ENCODE data around the gene PLD1.

The PLD1 gene

GRCh38 chr3:171797265-171797679 lies 13.0 kb downstream of the PLD1 start:
- Histone ChIP-seq H3K27me3 (ENCODE audit: control insufficient read depth, low read length) (no peaks in the 10 kb centered on the region), H3K27ac (ENCODE audit: low read depth, low read length) (no peak overlapping the region), H3K4me2 (ENCODE audit: low read length) (no peak overlapping the region), H4K20me1 (ENCODE audit: control insufficient read depth, insufficient read depth, low read depth, low read length) (no peaks in the 10 kb centered on the region), H3K4me3 (ENCODE audit: low read length) (no peak overlapping the region), H3K4me1 (ENCODE audit: control insufficient read depth, low read length) (no peaks in the 10 kb centered on the region), H3K79me2 (ENCODE audit: control insufficient read depth, low read length) (no peaks in the 10 kb centered on the region), H3K9me2 (replicated peaks; ENCODE audit: control insufficient read depth, low read length) (no peaks in the 10 kb centered on the region), H3F3A (ENCODE audit: control insufficient read depth, insufficient read depth) (no peaks in the 10 kb centered on the region), H3K36me3 (ENCODE audit: control insufficient read depth, low read length) (no peaks in the 10 kb centered on the region), H3K9me3 (ENCODE audit: control insufficient read depth, insufficient read depth, low read length) (no peaks in the 10 kb centered on the region)
- TF ChIP-seq CTCF (IDR thresholded peaks at IDR 0.05; ENCODE audit: low read depth, low read length, poor library complexity, severe bottlenecking) = no peak
- no peak for TF ChIP-seq EZH2phosphoT487 (IDR thresholded peaks at IDR 0.05; ENCODE audit: borderline replicate concordance, low read length)

GRCh38 chr3:171796625-171797264 lies 13.5 kb downstream of the PLD1 start:
- Histone ChIP-seq H3K79me2 (ENCODE audit: control insufficient read depth, low read length) (no peaks in the 10 kb centered on the region), H3K4me2 (ENCODE audit: low read length) (no peak overlapping the region), H4K20me1 (ENCODE audit: control insufficient read depth, insufficient read depth, low read depth, low read length) (no peaks in the 10 kb centered on the region), H3K9me2 (replicated peaks; ENCODE audit: control insufficient read depth, low read length) (no peaks in the 10 kb centered on the region), H3K36me3 (ENCODE audit: control insufficient read depth, low read length) (no peaks in the 10 kb centered on the region), H3K27ac (ENCODE audit: low read depth, low read length) (no peak overlapping the region), H3K9me3 (ENCODE audit: control insufficient read depth, insufficient read depth, low read length) (no peaks in the 10 kb centered on the region), H3F3A (ENCODE audit: control insufficient read depth, insufficient read depth) (no peaks in the 10 kb centered on the region), H3K4me1 (ENCODE audit: control insufficient read depth, low read length) (no peaks in the 10 kb centered on the region), H3K27me3 (ENCODE audit: control insufficient read depth, low read length) (no peaks in the 10 kb centered on the region), H3K4me3 (ENCODE audit: low read length) (no peak overlapping the region)
- no peak for TF ChIP-seq EZH2phosphoT487 (IDR thresholded peaks at IDR 0.05; ENCODE audit: borderline replicate concordance, low read length)
- no peak for TF ChIP-seq CTCF (IDR thresholded peaks at IDR 0.05; ENCODE audit: low read depth, low read length, poor library complexity, severe bottlenecking)

GRCh38 chr3:171792531-171792930 lies 17.8 kb downstream of the PLD1 start:
- Histone ChIP-seq H3K9me2 (replicated peaks; ENCODE audit: control insufficient read depth, low read length) (no peaks in the 10 kb centered on the region), H3K79me2 (ENCODE audit: control insufficient read depth, low read length) (no peaks in the 10 kb centered on the region), H3F3A (ENCODE audit: control insufficient read depth, insufficient read depth) (no peaks in the 10 kb centered on the region), H4K20me1 (ENCODE audit: control insufficient read depth, insufficient read depth, low read depth, low read length) (no peaks in the 10 kb centered on the region), H3K9me3 (ENCODE audit: control insufficient read depth, insufficient read depth, low read length) (no peaks in the 10 kb centered on the region), H3K4me1 (ENCODE audit: control insufficient read depth, low read length) (no peaks in the 10 kb centered on the region), H3K4me3 (ENCODE audit: low read length) (no peak overlapping the region), H3K36me3 (ENCODE audit: control insufficient read depth, low read length) (no peaks in the 10 kb centered on the region), H3K4me2 (ENCODE audit: low read length) (no peak overlapping the region), H3K27ac (ENCODE audit: low read depth, low read length) (no peak overlapping the region), H3K27me3 (ENCODE audit: control insufficient read depth, low read length) (no peaks in the 10 kb centered on the region)
- TF ChIP-seq EZH2phosphoT487 (IDR thresholded peaks at IDR 0.05; ENCODE audit: borderline replicate concordance, low read length) = no peak
- no peak for TF ChIP-seq CTCF (IDR thresholded peaks at IDR 0.05; ENCODE audit: low read depth, low read length, poor library complexity, severe bottlenecking)
